Forelimb muscle (tissue), 1 donor: Measurements from ENCODE around the gene BRI3BP. TPM values are rescaled to one million over a fixed set of nuclear protein-coding genes. Genes with fewer than 3 reads are reported as not detected.
"Not testable (repeated sequence)": the region's sequence is repeated elsewhere in the genome, so short reads cannot be mapped to it uniquely, and the experiment has no call there.

Experiments
- DNase-seq: peaks from one replicate; pipeline ENCODE4 v3.0.0-alpha.2; 2013; ENCODE audit warnings: low read depth
- polyA plus RNA-seq: library from polyadenylated mRNA; unstranded; fragments of 120-200 nt; gene quantifications from one replicate; pipeline ENCODE4 v1.2.1, GENCODE V29; 2013; ENCODE audit not compliant: insufficient read length

Gene BRI3BP
- polyA plus RNA-seq, 1 donor: 2.7 TPM

DNA sequence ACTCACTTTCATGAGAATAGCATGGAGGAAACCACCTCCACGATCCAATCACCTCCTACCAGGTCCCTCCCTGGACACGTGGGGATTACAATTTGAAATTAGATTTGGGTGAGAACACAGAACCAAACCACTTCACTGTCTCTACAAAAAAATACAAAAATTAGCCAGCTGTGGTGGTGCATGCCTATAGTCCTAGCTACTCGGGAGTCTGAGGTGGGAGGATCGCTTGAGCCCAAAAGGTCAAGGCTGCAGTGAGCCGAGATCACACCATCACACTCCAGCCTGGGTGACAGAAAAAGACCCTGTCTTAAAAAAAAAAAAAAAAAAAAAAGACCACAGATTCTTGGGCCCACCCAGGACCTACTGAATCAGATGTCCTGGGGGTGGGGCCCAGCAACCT lies 28.3 kb downstream of the BRI3BP start:
- DNase-seq: no peak

GRCh38 chr12:125023065-125023464 lies 29.6 kb downstream of the BRI3BP start:
- no peak for DNase-seq

DNA sequence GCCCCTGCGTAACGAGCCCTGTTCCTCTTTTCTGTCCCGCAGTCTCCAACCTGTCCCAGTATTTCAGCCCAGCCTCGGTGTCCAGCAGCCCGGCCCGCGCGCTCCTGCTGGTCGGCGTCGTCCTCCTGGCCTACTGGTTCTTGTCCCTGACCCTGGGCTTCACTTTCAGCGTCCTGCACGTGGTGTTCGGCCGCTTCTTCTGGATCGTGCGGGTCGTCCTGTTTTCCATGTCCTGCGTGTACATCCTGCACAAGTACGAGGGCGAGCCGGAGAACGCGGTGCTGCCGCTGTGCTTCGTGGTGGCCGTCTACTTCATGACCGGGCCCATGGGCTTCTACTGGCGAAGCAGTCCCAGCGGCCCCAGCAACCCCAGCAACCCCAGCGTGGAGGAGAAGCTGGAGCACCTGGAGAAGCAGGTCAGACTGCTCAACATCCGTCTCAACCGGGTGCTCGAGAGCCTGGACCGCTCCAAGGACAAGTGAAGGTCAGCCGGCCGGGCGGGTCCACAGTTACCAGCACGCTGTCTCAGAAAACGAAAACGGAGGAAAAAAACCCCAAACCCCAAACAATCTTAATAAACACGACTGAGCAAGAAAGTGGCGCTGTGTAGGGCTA lies 31.6 kb downstream of the BRI3BP start:
- no peak for DNase-seq

- DNase-seq: no peak
Measured at GRCh38 chr12:125025606-125026235, 32.3 kb downstream of the BRI3BP start.

GRCh38 chr12:125028106-125028505 lies 34.7 kb downstream of the BRI3BP start:
- no peak for DNase-seq

DNA sequence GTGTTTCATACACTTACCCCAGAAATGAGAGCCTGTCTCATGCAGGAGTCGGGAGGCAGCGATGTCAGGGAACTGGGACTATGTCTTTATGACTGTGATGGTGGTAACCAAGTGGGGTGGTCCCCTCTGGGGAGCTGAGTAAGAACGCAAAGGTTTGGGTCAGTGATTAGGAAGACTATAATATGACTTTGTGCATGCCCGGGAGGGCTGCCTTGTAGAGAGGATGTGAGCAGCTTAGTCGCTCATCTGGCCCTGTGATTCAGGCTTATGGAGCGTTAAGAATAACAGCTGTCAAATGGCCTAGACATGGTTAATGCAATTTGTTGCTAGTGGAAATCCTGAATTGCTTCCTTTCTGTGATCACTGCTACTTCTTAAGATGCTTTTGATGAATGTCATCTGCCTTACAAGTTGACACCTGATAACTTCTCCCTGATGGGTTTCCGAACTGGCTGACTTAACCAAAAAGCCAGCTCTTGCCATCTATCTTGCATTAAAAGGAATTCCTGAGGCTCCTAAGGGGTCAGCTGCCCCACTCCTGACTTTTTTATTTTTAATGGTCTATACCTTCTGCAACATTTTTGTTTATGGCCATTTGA lies 36.4 kb downstream of the BRI3BP start:
- DNase-seq: no peak

- not testable (repeated sequence) for DNase-seq
Measured at GRCh38 chr12:125031471-125031870, 38.0 kb downstream of the BRI3BP start.

DNA sequence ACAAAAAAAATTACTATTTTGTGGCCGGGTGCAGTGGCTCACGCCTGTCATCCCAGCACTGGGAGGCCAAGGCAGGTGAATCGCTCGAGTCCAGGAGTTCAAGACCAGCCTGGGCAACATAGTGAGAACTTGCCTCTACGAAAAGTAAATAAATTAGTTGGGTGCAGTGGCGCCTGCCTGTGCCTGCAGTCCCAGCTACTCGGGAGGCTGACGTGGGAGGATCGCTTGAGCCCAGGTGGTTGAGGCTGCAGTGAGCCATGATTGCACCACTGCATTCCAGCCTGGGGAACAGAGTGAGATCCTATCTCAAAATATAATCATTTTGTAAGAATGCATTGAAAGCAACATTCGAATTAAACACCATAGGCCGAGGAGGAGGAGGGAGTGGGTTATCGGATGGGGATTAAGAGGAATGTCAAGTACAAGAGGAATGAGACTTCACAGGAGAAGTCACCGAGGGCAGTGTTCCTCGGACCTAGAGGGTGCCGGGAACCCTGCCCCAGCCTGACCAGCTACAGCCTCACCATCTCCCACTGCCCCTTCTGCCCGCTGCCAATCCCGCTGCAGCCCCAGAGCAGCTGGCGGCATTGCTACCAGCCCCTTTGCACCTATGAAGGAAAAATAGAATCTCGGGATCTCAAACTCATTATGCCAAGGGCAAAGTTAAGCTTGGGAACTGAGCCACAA lies 39.2 kb downstream of the BRI3BP start:
- DNase-seq: no peak

- no peak for DNase-seq
Measured at GRCh38 chr12:125033288-125033687, 39.8 kb downstream of the BRI3BP start.

DNA sequence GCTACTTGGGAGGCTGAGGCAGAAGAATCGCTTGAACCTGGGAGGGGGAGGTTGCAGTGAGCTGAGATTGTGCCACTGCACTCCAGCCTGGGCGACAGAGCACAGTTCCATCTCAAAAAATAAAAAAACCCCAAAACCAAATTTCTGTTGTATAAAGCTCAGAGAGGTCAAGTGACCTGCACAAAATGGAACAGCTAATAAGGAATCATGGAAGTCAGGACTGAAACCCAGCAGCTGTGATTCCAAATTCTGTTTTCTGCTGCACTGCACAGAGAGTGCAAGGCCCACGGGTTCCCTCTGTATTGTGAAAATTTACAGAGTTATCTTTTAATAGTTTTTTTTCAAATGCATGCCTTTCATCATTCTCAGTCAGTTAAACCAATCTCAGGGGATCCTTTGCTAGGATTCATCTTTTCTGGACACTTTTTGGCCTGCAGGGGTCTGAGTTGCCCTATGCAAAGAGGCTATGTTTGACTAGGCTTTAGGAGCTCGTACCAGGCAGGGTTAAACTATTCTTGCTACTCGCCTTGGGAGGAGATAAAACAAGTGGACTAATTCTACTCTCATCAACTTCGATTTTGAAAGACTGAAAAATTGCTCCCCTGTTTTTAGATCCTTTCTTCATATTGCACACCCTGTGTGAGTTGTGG lies 45.7 kb downstream of the BRI3BP start:
- DNase-seq: no peak

- DNase-seq: no peak
Measured at GRCh38 chr12:125049093-125049458, 55.6 kb downstream of the BRI3BP start.

DNA sequence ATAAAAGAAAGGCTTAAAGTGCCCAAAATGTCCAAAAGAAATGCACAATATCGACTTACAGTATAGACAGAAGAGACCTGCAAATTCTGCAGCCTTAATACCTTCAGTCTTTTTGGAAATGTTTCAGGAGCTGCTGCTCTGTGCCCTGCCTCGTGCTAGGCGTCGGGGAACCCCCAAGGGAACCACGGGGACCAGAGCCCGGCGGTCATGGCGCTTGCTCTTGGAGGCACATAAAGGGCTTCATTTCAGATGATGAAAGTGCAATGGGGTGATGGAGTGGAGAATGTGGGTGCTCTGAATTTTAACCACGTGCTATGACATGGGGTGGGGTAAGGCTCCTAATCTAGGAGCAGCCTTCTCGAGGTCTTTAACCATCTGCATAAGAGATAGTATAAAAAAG lies 57.0 kb downstream of the BRI3BP start:
- DNase-seq: no peak

DNA sequence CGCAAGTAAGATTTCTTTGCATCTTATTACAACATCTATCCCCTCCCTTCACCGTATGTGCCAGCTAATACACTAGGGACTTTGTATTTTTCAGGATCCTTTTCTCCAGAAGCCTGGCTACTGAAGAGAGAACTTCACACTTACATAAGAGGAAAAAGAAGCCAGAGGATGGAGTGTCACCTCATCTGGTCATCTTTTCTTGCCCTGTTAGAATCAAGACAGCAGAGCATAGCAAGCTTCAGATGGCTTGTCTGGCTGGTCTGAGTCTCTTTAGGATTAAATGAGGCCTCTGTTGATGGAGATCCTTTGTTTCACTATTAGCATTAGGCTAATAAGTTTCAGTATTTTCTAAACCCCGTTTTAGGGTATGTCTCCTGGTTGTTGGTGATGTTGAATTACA lies 57.4 kb downstream of the BRI3BP start:
- no peak for DNase-seq

DNA sequence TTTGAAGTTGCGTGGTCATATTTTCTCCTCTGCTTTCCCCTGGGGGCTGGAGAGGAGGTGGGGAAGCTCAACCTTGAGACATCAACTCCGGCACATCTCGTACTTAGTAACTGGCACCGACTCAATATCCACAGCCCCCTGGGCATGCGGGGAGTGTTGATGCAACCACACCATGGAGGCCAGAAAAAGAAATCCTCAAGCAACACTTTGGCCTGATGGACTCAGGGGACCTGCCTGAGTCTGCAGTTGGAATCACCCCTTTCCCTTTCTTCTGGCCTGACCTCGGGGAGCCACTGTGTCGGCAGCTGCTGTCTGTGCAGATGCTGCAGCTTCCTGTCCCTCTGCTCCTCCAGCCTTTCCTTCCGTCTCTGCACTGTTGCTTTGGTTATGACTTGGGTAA lies 60.4 kb downstream of the BRI3BP start:
- no peak for DNase-seq

DNA sequence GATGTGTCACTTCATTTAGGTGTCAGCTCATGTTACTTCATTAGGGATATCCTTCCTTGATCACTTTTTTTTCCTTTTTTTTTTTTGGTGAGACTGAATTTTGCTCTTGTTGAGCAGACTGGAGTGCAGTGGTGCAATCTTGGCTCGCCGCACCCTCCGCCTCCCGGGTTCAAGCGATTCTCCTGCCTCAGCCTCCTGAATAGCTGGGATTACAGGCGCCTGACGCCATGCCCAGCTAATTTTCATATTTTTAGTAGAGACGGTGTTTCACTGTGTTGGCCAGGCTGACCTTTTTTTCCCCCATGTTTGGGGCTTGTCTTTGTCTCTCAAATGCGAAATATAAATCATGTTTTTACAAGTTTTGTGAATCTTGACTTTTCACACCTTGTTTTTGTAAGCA lies 62.1 kb downstream of the BRI3BP start:
- no peak for DNase-seq

DNA sequence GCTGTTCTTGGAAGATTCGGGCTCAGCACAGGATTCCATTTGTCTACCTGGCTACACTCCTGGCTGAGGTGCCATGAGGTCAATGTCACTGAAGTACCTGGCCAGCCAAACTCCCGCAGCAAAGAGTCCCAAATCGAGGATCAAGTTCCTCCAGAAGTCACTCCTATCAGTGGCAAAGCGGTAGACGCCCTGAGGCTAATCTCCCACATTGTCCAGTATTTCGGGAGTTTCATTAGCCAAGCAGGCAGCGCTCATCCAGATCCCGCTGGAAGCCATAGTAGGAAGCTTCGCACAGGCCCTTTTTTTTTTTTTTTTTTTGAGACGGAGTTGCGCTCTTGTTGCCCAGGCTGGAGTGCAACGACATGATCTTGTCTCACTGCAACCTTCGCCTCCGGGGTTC lies 62.9 kb downstream of the BRI3BP start:
- DNase-seq: no peak

DNA sequence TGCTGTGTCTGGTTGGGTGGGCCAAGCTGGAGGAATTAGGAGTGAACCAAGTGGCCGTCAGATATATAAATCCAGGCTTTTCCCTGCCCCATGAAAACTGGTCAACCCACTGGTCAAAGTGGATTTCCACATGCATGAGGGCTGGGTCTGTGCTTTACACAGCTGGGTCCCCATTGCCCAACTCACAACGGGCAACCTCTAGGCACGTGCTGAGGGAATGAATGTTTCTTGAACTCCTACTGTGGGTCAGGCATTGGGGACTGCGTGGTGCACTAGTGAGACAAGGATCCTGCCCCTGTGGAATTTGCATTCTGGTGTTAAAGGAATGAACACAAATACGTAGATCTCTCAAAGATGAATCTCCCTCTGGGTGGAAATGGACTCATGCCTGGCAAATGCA lies 64.3 kb downstream of the BRI3BP start:
- DNase-seq: no peak

- DNase-seq: no peak
Measured at GRCh38 chr12:125061229-125061628, 67.8 kb downstream of the BRI3BP start.

GRCh38 chr12:125063522-125063921 lies 70.1 kb downstream of the BRI3BP start:
- not testable (repeated sequence) for DNase-seq

DNA sequence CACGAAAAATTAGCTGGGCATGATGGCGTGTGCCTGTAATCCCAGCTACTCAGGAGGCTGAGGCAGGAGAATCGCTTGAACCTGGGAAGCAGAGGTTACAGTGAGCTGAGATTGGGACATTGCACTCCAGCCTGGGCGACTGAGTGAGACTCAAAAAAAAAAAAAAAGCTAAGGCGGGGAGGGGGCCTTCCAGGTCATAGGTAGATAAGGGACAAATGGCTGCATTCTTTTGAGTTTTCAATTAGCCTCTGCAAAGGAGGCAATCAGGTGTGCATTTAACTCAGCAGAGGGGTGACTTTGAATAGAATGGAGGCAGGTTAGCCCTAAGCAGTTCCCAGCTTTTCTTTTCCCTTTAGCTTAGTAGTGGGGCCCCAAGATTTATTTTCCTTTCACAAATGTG lies 71.0 kb downstream of the BRI3BP start:
- no peak for DNase-seq

DNA sequence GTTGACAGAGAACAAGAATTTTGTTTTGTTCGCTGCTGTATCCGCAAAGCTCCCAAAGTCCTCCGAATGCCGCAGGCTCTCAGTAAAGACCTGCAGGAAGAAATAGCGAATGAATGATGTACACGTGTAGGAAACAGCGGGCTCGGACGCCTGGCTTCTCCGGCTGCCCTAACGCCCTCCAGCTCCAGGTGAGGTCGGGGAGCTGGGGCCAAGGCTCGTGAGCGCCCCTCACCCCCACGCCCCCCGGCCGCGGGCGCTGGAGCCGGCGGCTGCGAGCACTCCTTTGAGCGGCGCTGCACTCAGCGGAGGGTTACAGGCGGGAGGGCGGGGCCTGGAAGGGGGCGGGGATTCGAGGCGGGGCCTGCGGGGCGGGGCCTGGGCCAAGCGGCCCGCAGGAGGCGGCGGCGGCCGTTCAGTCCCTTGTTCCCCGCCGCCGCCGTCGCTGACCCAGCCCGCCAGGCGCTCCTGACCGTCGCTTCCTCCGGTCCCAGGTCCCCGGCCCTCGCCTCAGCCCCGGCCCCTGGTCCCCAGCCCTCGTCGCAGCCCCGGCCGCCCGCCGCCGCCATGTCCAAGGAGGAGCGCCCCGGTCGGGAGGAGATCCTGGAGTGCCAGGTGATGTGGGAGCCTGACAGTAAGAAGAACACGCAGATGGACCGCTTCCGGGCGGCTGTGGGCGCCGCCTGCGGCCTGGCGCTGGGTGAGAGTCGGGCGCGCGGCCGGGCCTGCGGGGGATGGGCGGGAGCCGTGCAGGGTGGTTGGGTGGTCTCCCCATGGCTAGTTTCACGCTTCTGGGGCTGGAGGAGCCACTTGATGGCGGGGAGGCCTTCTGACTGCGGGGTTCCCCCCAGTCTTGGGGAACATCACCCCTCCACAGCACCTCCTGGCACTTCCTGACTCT lies 71.8 kb downstream of the BRI3BP start, which contains the start of gene AACS:
TSS of gene AACS (plus strand) at position 415 of the 898 bp plus-strand sequence. CDS start at position 565, 150 bp downstream.
- no peak for DNase-seq
